HEK293 (cell line): ENCODE data around the gene PDGFD.

Experiments
- CTCF ChIA-PET: fragments of 350-600 bp; formaldehyde crosslinking; extraction: SDS; loops from one replicate; lab custom pipeline; 2021; ENCODE audit warnings: antibody characterized with exemption; lab: Yijun Ruan, JAX
- POLR2A ChIA-PET: fragments of 300-600 bp; formaldehyde crosslinking; extraction: SDS; loops from one replicate; lab custom pipeline; 2020; ENCODE audit warnings: antibody characterized with exemption, inconsistent platforms; lab: Yijun Ruan, JAX
- H3K27ac ChIP-seq: fragments of 200-500 bp; sonication (Bioruptor generic); 2 replicates; pipeline ENCODE4 v1.5.1; 2014; ENCODE audit warnings: low read depth, low read length, control low read depth, inconsistent platforms; ENCODE audit errors: extremely low read depth
- H3K36me3 ChIP-seq, 2 experiments: fragments of 200-500 bp in 1 of 2; sonication (Bioruptor generic) in 1 of 2; 1 replicate in 1 of 2; 2 replicates in 1 of 2; pipeline ENCODE4 v1.5.1; 2014 to 2017; ENCODE audit warnings: inconsistent platforms in 2 of 2, low read length in 2 of 2; ENCODE audit not compliant: control insufficient read depth in 2 of 2, insufficient read depth in 1 of 2
- H3K4me1 ChIP-seq: fragments of 200-500 bp; sonication (Bioruptor generic); 2 replicates; pipeline ENCODE4 v1.5.1; 2014; ENCODE audit warnings: mild to moderate bottlenecking, low read length, inconsistent platforms; ENCODE audit not compliant: control insufficient read depth, insufficient read depth
- H3K4me3 ChIP-seq: 2 replicates; pipeline ENCODE4 v1.5.1; 2011; ENCODE audit warnings: low read depth, mild to moderate bottlenecking, control low read depth, low read length, moderate library complexity
- H3K9me3 ChIP-seq: fragments of 200-500 bp; sonication (Bioruptor generic); 2 replicates; pipeline ENCODE4 v1.5.1; 2014; ENCODE audit warnings: low read depth, low read length, inconsistent platforms; ENCODE audit not compliant: control insufficient read depth, insufficient read depth
- BCL11A ChIP-seq: fragments of 450-650 bp; formaldehyde crosslinking; IDR thresholded peaks from 2 replicates; pipeline ENCODE4 v1.5.1; 2016; ENCODE audit warnings: low read depth, missing biosample characterization, missing genetic modification characterization
- ELK4 ChIP-seq: IDR thresholded peaks from 2 replicates; pipeline ENCODE4 v1.6.1; 2011; ENCODE audit warnings: mild to moderate bottlenecking, low read depth, low read length, borderline replicate concordance
- KLF9 ChIP-seq: fragments of 450-650 bp; formaldehyde crosslinking; IDR thresholded peaks from 2 replicates; pipeline ENCODE4 v1.5.1; 2016; ENCODE audit warnings: missing biosample characterization, missing genetic modification characterization, low read depth
- OVOL3 ChIP-seq: fragments of 450-650 bp; formaldehyde crosslinking; IDR thresholded peaks from 2 replicates; pipeline ENCODE4 v1.5.1; 2016; ENCODE audit warnings: missing biosample characterization, missing genetic modification characterization
- PRDM1 ChIP-seq: fragments of 450-650 bp; formaldehyde crosslinking; IDR thresholded peaks from 2 replicates; pipeline ENCODE4; 2016; ENCODE audit warnings: missing biosample characterization, missing genetic modification characterization
- SCRT1 ChIP-seq: fragments of 450-650 bp; formaldehyde crosslinking; IDR thresholded peaks from 2 replicates; pipeline ENCODE4 v1.5.1; 2016; ENCODE audit warnings: missing biosample characterization, missing genetic modification characterization, borderline replicate concordance
- YY1 ChIP-seq: fragments of 450-650 bp; formaldehyde crosslinking; IDR thresholded peaks from 2 replicates; pipeline ENCODE4 v1.5.1; 2018; ENCODE audit warnings: missing biosample characterization, missing genetic modification characterization
- ZBTB11 ChIP-seq: fragments of 450-650 bp; formaldehyde crosslinking; conservative IDR thresholded peaks from 2 replicates; pipeline ENCODE4 v1.5.1; 2016; ENCODE audit warnings: low read depth, missing biosample characterization, missing genetic modification characterization
- ZFHX2 ChIP-seq: fragments of 450-650 bp; formaldehyde crosslinking; conservative IDR thresholded peaks from 2 replicates; pipeline ENCODE4 v1.5.1; 2016; ENCODE audit warnings: missing biosample characterization, missing genetic modification characterization
- ZNF148 ChIP-seq: fragments of 450-650 bp; formaldehyde crosslinking; IDR thresholded peaks from 2 replicates; pipeline ENCODE4 v1.5.0; 2017; ENCODE audit warnings: missing biosample characterization, missing genetic modification characterization, borderline replicate concordance
- ZNF18 ChIP-seq: fragments of 450-650 bp; formaldehyde crosslinking; IDR thresholded peaks from 2 replicates; pipeline ENCODE4 v1.5.1; 2016; ENCODE audit warnings: missing biosample characterization, missing genetic modification characterization
- ZNF184 ChIP-seq: fragments of 450-650 bp; IDR thresholded peaks from 2 replicates; pipeline ENCODE4 v1.5.1; 2018; ENCODE audit warnings: missing biosample characterization, mild to moderate bottlenecking, missing genetic modification characterization
- ZNF23 ChIP-seq: fragments of 450-650 bp; formaldehyde crosslinking; IDR thresholded peaks from 2 replicates; pipeline ENCODE4 v1.5.1; 2016; ENCODE audit warnings: missing biosample characterization, missing genetic modification characterization, borderline replicate concordance
- ZNF26 ChIP-seq: fragments of 450-650 bp; formaldehyde crosslinking; IDR thresholded peaks from 2 replicates; pipeline ENCODE4 v1.5.1; 2016; ENCODE audit warnings: missing biosample characterization, missing genetic modification characterization
- ZNF362 ChIP-seq: fragments of 450-650 bp; formaldehyde crosslinking; IDR thresholded peaks from 2 replicates; pipeline ENCODE4 v1.5.1; 2016; ENCODE audit warnings: missing biosample characterization, missing genetic modification characterization
- ZNF48 ChIP-seq: fragments of 450-650 bp; formaldehyde crosslinking; IDR thresholded peaks from 2 replicates; pipeline ENCODE4 v1.5.1; 2016; ENCODE audit warnings: missing biosample characterization, missing genetic modification characterization
- ZNF701 ChIP-seq: fragments of 450-650 bp; formaldehyde crosslinking; IDR thresholded peaks from 2 replicates; pipeline ENCODE4 v1.5.1; 2016; ENCODE audit warnings: missing biosample characterization, missing genetic modification characterization
- ZNF707 ChIP-seq: fragments of 450-650 bp; formaldehyde crosslinking; IDR thresholded peaks from 2 replicates; pipeline ENCODE4 v1.5.1; 2016; ENCODE audit warnings: missing biosample characterization, missing genetic modification characterization

Gene PDGFD

GRCh38 chr11:104076455-104076854, 87.5 kb downstream of the PDGFD start:
- Histone ChIP-seq H3K36me3 (no peaks in the 10 kb centered on the region), H3K4me1 (no peaks in the 10 kb centered on the region)
- POLR2A ChIA-PET, result no interaction called here

More at GRCh38 chr11:104076455-104076854, 87.5 kb downstream of the PDGFD start:
- Histone ChIP-seq H3K27ac (no peak overlapping the region), H3K9me3 (no peaks in the 10 kb centered on the region), H3K4me3 (no peak overlapping the region)
- no peak for TF ChIP-seq ZBTB11 (tag by site-specific recombination)
- TF ChIP-seq ZNF48 (tag by site-specific recombination), result no peak
- no peak for TF ChIP-seq ZNF23 (tag by site-specific recombination)
- TF ChIP-seq ZNF362 (tag by site-specific recombination), result no peak
- no peak for TF ChIP-seq ZNF701 (tag by site-specific recombination)
- TF ChIP-seq YY1, result no peak
- TF ChIP-seq ZNF707 (tag by site-specific recombination), result no peak
- no peak for TF ChIP-seq ZNF184
- no peak for TF ChIP-seq ELK4
- TF ChIP-seq SCRT1, result no peak
- TF ChIP-seq ZFHX2 (tag by site-specific recombination), result no peak
- no peak for TF ChIP-seq KLF9 (tag by site-specific recombination)
- TF ChIP-seq BCL11A (tag by site-specific recombination), result no peak
- no peak for TF ChIP-seq ZNF18 (tag by site-specific recombination)
- TF ChIP-seq PRDM1 (tag by site-specific recombination), result no peak
- TF ChIP-seq ZNF148 (tag by site-specific recombination), result no peak
- TF ChIP-seq OVOL3 (tag by site-specific recombination), result no peak
- no peak for TF ChIP-seq ZNF26
- CTCF ChIA-PET, result no interaction called here
